ENCODE data around the gene C1orf56. TPM values are rescaled to one million over a fixed set of nuclear protein-coding genes. Genes with fewer than 3 reads are reported as not detected.

The C1orf56 gene
- total and polyA plus RNA-seq, 2 donors (not counting 3 experiments of a cell fraction or from before 2014, with no cell fraction given): 3.0 to 3.5 TPM

- Histone ChIP-seq H3K9me3 (replicated peaks; ENCODE audit: control insufficient read depth, insufficient read depth, low read length) (no peaks in the 10 kb centered on the region), H3K4me1 (ENCODE audit: control insufficient read depth, extremely low read depth, insufficient read depth, low read length) (no peaks in the 10 kb centered on the region), H3K4me3 (replicated peaks in 1 of 3; ENCODE audit: insufficient read depth in 1 of 3, low read depth in 1 of 3, low read length in 3 of 3) (no peak overlapping the region), H3K4me2 (ENCODE audit: insufficient read depth, low read length) (no peak overlapping the region), H3K9ac (replicated peaks; ENCODE audit: extremely low read depth, insufficient read depth, low read length) (no peak overlapping the region), H3K79me2 (ENCODE audit: control insufficient read depth, insufficient read depth, low read length) (no peaks in the 10 kb centered on the region), H3K27ac (ENCODE audit: insufficient read depth, low read depth, low read length) (no peak overlapping the region), H4K20me1 (replicated peaks; ENCODE audit: control insufficient read depth, extremely low read depth, insufficient read depth, low read length) (no peaks in the 10 kb centered on the region), H2AFZ (ENCODE audit: low read depth, low read length) (no peak overlapping the region), H3K27me3 (ENCODE audit: control insufficient read depth in 2 of 2, insufficient read depth in 2 of 2, low read length in 2 of 2) (no peaks in the 10 kb centered on the region), H3K36me3 (ENCODE audit: control insufficient read depth in 2 of 2, extremely low read depth in 1 of 2, insufficient read depth in 2 of 2, low read length in 2 of 2) (no peaks in the 10 kb centered on the region), H3K9me1 (replicated peaks; ENCODE audit: control insufficient read depth, extremely low read depth, insufficient read depth, low read length) (no peaks in the 10 kb centered on the region)
- DNase-seq (ENCODE audit: low read depth, low spot score): no peak
- ChIA-PET POLR2A (interaction anchor here (1.2 kb wide), 1 partner anchor 157 kb away, joined by 3 read pairs; the partner anchor contains the start of gene PSMD4), CTCF (interaction anchor here (0.8 to 12.7 kb wide), 6 partner anchors 14 to 153 kb away, joined by 3 to 623 read pairs (median 28); partner anchors contain the start of gene TNFAIP8L2)
- FAIRE-seq: peak; percentile 26
- no TSS peak for BruUV-seq (replicated peaks)
- dilution Hi-C loops (cut with MboI; ENCODE audit: extremely low pct_ligation_motif_present, low sequenced_read_pairs) (no loop called here), intact Hi-C loops (cut with micrococcal nuclease) (no loop called here)
- no peak for TF ChIP-seq GATA2 (IDR thresholded peaks at IDR 0.05; ENCODE audit: insufficient read depth, insufficient read length, low read depth, low read length)
- TF ChIP-seq POLR2AphosphoS5 (IDR thresholded peaks at IDR 0.05; ENCODE audit: insufficient read depth, low read depth, low read length): no peak
- no peak for TF ChIP-seq FOS (IDR thresholded peaks at IDR 0.05; ENCODE audit: borderline replicate concordance, insufficient read depth, low read length)
- TF ChIP-seq JUN (IDR thresholded peaks at IDR 0.05; ENCODE audit: borderline replicate concordance, insufficient read depth, insufficient read length, low read depth): no peak
- TF ChIP-seq EZH2 (IDR thresholded peaks at IDR 0.05; ENCODE audit: borderline replicate concordance, low read depth, low read length, severe bottlenecking): no peak
- TF ChIP-seq MYC (IDR thresholded peaks at IDR 0.05; ENCODE audit: low read depth, low read length): no peak
- TF ChIP-seq, protein P1, sequence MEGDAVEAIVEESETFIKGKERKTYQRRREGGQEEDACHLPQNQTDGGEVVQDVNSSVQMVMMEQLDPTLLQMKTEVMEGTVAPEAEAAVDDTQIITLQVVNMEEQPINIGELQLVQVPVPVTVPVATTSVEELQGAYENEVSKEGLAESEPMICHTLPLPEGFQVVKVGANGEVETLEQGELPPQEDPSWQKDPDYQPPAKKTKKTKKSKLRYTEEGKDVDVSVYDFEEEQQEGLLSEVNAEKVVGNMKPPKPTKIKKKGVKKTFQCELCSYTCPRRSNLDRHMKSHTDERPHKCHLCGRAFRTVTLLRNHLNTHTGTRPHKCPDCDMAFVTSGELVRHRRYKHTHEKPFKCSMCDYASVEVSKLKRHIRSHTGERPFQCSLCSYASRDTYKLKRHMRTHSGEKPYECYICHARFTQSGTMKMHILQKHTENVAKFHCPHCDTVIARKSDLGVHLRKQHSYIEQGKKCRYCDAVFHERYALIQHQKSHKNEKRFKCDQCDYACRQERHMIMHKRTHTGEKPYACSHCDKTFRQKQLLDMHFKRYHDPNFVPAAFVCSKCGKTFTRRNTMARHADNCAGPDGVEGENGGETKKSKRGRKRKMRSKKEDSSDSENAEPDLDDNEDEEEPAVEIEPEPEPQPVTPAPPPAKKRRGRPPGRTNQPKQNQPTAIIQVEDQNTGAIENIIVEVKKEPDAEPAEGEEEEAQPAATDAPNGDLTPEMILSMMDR (IDR thresholded peaks at IDR 0.05; ENCODE audit: extremely low read depth in 1 of 2, insufficient read depth in 1 of 2, low read depth in 1 of 2, low read length in 2 of 2): no peak
- no peak for TF ChIP-seq POLR2A (IDR thresholded peaks at IDR 0.05; ENCODE audit: low read depth, low read length)
- no peak for TF ChIP-seq MAX (IDR thresholded peaks at IDR 0.05; ENCODE audit: insufficient read depth, insufficient read length)
These were observed 50.6 kb downstream of the C1orf56 start for GRCh38 chr1:151098126-151098525.

Small RNA genes within 50 kb of the gene (small RNA-seq; reads per million reads assigned to genes)
- gene RNU6-884P (ENCODE audit: insufficient read depth, insufficient read length, low read depth, low replicate concordance): not detected

Other genes with a start within 250 kb of the C1orf56 start
- gene CTSK, start 239.5 kb upstream of the C1orf56 start, total RNA-seq: 6.7 and 45.6 TPM in 2 replicates
- 18.5 and 20.3 TPM in 2 replicates for gene CTSK, start 239.5 kb upstream of the C1orf56 start, polyA plus RNA-seq
- gene ARNT, start 171.2 kb upstream of the C1orf56 start, total RNA-seq: 30.2 and 40.3 TPM in 2 replicates
- 24.3 and 24.8 TPM in 2 replicates for gene ARNT, start 171.2 kb upstream of the C1orf56 start, polyA plus RNA-seq
- not detected in 2 replicates for gene CTXND2, start 160.6 kb upstream of the C1orf56 start, total RNA-seq
- not detected in 2 replicates for gene CTXND2, start 160.6 kb upstream of the C1orf56 start, polyA plus RNA-seq
- gene SETDB1, start 121.4 kb upstream of the C1orf56 start, total RNA-seq: 42.0 and 49.2 TPM in 2 replicates
- gene SETDB1, start 121.4 kb upstream of the C1orf56 start, polyA plus RNA-seq: 25.1 and 25.3 TPM in 2 replicates
- 155 and 171 TPM in 2 replicates for gene CERS2, start 72.9 kb upstream of the C1orf56 start, total RNA-seq
- gene CERS2, start 72.9 kb upstream of the C1orf56 start, polyA plus RNA-seq: 143 and 158 TPM in 2 replicates
- gene ANXA9, start 65.5 kb upstream of the C1orf56 start, total RNA-seq: not detected in 2 replicates
- not detected in 2 replicates for gene ANXA9, start 65.5 kb upstream of the C1orf56 start, polyA plus RNA-seq
- 11.7 and 12.0 TPM in 2 replicates for gene MINDY1, start 40.8 kb upstream of the C1orf56 start, total RNA-seq
- gene MINDY1, start 40.8 kb upstream of the C1orf56 start, polyA plus RNA-seq: 15.4 and 16.1 TPM in 2 replicates
- gene PRUNE1, start 39.3 kb upstream of the C1orf56 start, total RNA-seq: 8.0 and 8.6 TPM in 2 replicates
- gene PRUNE1, start 39.3 kb upstream of the C1orf56 start, polyA plus RNA-seq: 17.5 and 19.3 TPM in 2 replicates
- gene BNIPL, start 11.2 kb upstream of the C1orf56 start, total RNA-seq: 0.42 and 0.67 TPM in 2 replicates
- 0.26 and 0.41 TPM in 2 replicates for gene BNIPL, start 11.2 kb upstream of the C1orf56 start, polyA plus RNA-seq
- 85.9 and 92.7 TPM in 2 replicates for gene CDC42SE1, start 11.9 kb downstream of the C1orf56 start, total RNA-seq
- gene CDC42SE1, start 11.9 kb downstream of the C1orf56 start, polyA plus RNA-seq: 58.4 and 59.6 TPM in 2 replicates
- 26.5 and 38.1 TPM in 2 replicates for gene MLLT11, start 12.6 kb downstream of the C1orf56 start, total RNA-seq
- gene MLLT11, start 12.6 kb downstream of the C1orf56 start, polyA plus RNA-seq: 24.4 and 25.2 TPM in 2 replicates
- 4.3 and 5.0 TPM in 2 replicates for gene GABPB2, start 23.0 kb downstream of the C1orf56 start, total RNA-seq
- 2.6 and 3.6 TPM in 2 replicates for gene GABPB2, start 23.0 kb downstream of the C1orf56 start, polyA plus RNA-seq
- gene SEMA6C, start 98.9 kb downstream of the C1orf56 start, total RNA-seq: 46.2 and 53.0 TPM in 2 replicates
- gene SEMA6C, start 98.9 kb downstream of the C1orf56 start, polyA plus RNA-seq: 66.0 and 71.9 TPM in 2 replicates
- not detected in 2 replicates for gene TNFAIP8L2, start 108.9 kb downstream of the C1orf56 start, total RNA-seq
- gene TNFAIP8L2, start 108.9 kb downstream of the C1orf56 start, polyA plus RNA-seq: 0.06 TPM in 1 of 2 replicates, not detected in the other
- gene LYSMD1, start 118.2 kb downstream of the C1orf56 start, total RNA-seq: 6.4 and 8.2 TPM in 2 replicates
- gene LYSMD1, start 118.2 kb downstream of the C1orf56 start, polyA plus RNA-seq: 1.7 and 2.1 TPM in 2 replicates
- gene SCNM1, start 118.4 kb downstream of the C1orf56 start, total RNA-seq: 43.1 and 49.0 TPM in 2 replicates
- gene SCNM1, start 118.4 kb downstream of the C1orf56 start, polyA plus RNA-seq: 14.1 and 17.3 TPM in 2 replicates
- 1.4 TPM in 2 replicates for gene TMOD4, start 128.2 kb downstream of the C1orf56 start, total RNA-seq
- 0.22 TPM in 1 of 2 replicates, not detected in the other for gene TMOD4, start 128.2 kb downstream of the C1orf56 start, polyA plus RNA-seq
- gene VPS72, start 142.4 kb downstream of the C1orf56 start, total RNA-seq: 83.1 and 85.2 TPM in 2 replicates
- 73.1 and 76.2 TPM in 2 replicates for gene VPS72, start 142.4 kb downstream of the C1orf56 start, polyA plus RNA-seq
- 72.1 and 77.0 TPM in 2 replicates for gene PIP5K1A, start 150.8 kb downstream of the C1orf56 start, total RNA-seq
- 79.3 and 89.2 TPM in 2 replicates for gene PIP5K1A, start 150.8 kb downstream of the C1orf56 start, polyA plus RNA-seq
- gene PSMD4, start 207.0 kb downstream of the C1orf56 start, total RNA-seq: 181 and 184 TPM in 2 replicates
- 251 and 266 TPM in 2 replicates for gene PSMD4, start 207.0 kb downstream of the C1orf56 start, polyA plus RNA-seq
- 15.5 and 17.9 TPM in 2 replicates for gene ZNF687, start 234.5 kb downstream of the C1orf56 start, total RNA-seq
- 20.1 and 30.9 TPM in 2 replicates for gene ZNF687, start 234.5 kb downstream of the C1orf56 start, polyA plus RNA-seq

All from endothelial cell of umbilical vein (primary cell).